K562 (cell line): ENCODE measurements around the gene KIF3B.

Source experiments
- CCAR2 ChIP-seq: fragments of 200-400 bp; formaldehyde crosslinking; IDR thresholded peaks from 2 replicates; pipeline ENCODE4 v1.6.1; 2017; ENCODE audit warnings: mild to moderate bottlenecking, low read depth, low read length
- CREB1 ChIP-seq, 2 experiments: sonication (generic) in 1 of 2; formaldehyde crosslinking in 1 of 2; IDR thresholded peaks; 2 replicates each; pipeline versions ENCODE4 v1.6.1 to v1.8.0; 2012 to 2022; ENCODE audit warnings: inconsistent platforms in 1 of 2, mild to moderate bottlenecking in 1 of 2, missing genetic modification reagents in 1 of 2, moderate library complexity in 1 of 2
- EZH2 ChIP-seq: IDR thresholded peaks from 2 replicates; pipeline ENCODE4 v1.6.1; 2012; ENCODE audit warnings: low read depth, mild to moderate bottlenecking, inconsistent platforms, low read length, borderline replicate concordance
- FOXP1 ChIP-seq: sonication (generic); formaldehyde crosslinking; IDR thresholded peaks from 2 replicates; pipeline ENCODE4 v1.8.0; 2022; ENCODE audit warnings: mild to moderate bottlenecking, missing genetic modification reagents
- MYNN ChIP-seq, 2 experiments: sonication (generic); formaldehyde crosslinking in 1 of 2; IDR thresholded peaks; 2 replicates each; pipeline versions ENCODE4 v1.5.0 to v1.6.1; 2016 to 2020; ENCODE audit warnings: antibody characterized with exemption in 1 of 2, missing genetic modification reagents in 1 of 2
- SIN3A ChIP-seq, 2 experiments: fragments of 150-350 bp in 1 of 2; IDR thresholded peaks; 2 replicates each; pipeline ENCODE4 v1.6.1; 2011 to 2016; ENCODE audit warnings: borderline replicate concordance in 2 of 2, low read depth in 2 of 2, low read length in 2 of 2, mild to moderate bottlenecking in 2 of 2, moderate library complexity in 2 of 2; ENCODE audit not compliant: control insufficient read depth in 1 of 2
- ZNF57 ChIP-seq: fragments of 450-650 bp; formaldehyde crosslinking; IDR thresholded peaks from 2 replicates; pipeline ENCODE4 v1.4.0; 2020; ENCODE audit warnings: mild to moderate bottlenecking, moderate library complexity
- ZNF785 ChIP-seq: fragments of 250-450 bp; sonication (Bioruptor Pico); IDR thresholded peaks from 2 replicates; pipeline ENCODE4 v1.4.0; 2020; ENCODE audit warnings: mild to moderate bottlenecking

DNA sequence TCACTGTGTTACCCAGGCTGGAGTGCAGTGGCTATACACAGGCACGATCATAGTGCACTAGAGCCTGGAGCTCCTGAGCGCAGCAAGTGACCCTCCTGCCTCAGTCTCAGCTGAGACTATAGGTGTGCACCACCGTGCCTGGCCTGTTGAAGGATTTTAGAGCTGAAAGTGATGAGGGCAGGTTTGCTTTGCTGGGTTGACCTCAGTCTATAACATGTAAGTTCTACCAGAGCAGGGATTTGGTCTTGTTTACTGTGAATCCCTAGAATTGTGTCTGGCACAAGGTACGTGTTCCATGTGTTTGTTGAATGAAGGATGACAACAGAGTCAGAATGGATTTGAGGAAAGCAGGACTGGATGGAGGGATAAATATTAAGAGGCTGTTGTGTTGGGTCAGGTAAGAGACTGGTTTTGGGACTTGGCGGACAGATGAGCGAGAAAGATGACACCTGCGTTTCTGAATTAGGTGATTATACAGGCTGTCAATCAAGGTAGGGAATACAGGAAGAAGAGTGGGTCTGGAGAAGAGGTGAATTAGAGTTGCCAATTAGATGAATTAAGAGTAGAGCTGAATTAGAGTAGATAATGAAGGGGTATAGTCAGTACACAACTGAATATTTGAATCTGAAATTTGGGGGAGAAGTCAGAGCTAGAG is 87.2 kb downstream of the KIF3B start:
- TF ChIP-seq CCAR2: no peak
- no peak for TF ChIP-seq FOXP1 (CRISPR knock-in tag)
- no peak for TF ChIP-seq ZNF785 (CRISPR knock-in tag)
- no peak for TF ChIP-seq ZNF57 (CRISPR knock-in tag)
- TF ChIP-seq EZH2: no peak
- TF ChIP-seq SIN3A (IDR thresholded peaks at IDR 0.05; ENCODE audit: borderline replicate concordance in 2 of 2, control insufficient read depth in 1 of 2, low read depth in 2 of 2, low read length in 2 of 2): no peak
- TF ChIP-seq MYNN (IDR thresholded peaks at IDR 0.05): no peak
- TF ChIP-seq MYNN (CRISPR knock-in tag; IDR thresholded peaks at IDR 0.05): no peak
- no peak for TF ChIP-seq CREB1 (IDR thresholded peaks at IDR 0.05)
- no peak for TF ChIP-seq CREB1 (CRISPR knock-in tag; IDR thresholded peaks at IDR 0.05)
